Hematopoietic multipotent progenitor cell treated with erythropoietin and hydrocortisone succinate and interleukin-3 and kit ligand, for 17 days (in vitro differentiated cells): Measurements from ENCODE around the gene FBLN7.

Source experiments
- DNase-seq: peaks from one replicate; pipeline ENCODE4 v3.0.0-alpha.2; 2015; ENCODE audit warnings: low spot score

The FBLN7 gene

GRCh38 chr2:112140899-112141625, 2.9 kb downstream of the FBLN7 start:
- DNase-seq: no peak

DNA sequence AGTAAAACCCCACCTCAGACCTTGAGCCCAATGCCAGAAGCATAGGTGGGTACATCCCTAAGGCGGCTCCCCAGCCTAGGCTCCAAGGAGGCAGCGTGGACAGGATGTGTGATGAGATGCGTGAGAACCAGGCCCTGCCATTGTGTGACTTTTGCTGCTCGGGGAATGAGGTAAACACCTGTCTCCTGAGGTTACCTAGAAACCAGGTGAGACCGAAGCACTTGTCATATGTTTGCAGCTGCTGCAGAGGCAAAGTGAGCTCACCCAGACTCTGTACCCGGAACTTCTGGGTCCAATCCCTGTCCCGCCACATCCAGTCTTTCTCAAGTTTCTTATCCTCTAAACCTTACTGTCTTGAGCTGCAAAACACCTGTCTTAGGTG, 3.4 kb downstream of the FBLN7 start:
- no peak for DNase-seq

GRCh38 chr2:112142525-112143078, 4.4 kb downstream of the FBLN7 start:
- no peak for DNase-seq

GRCh38 chr2:112143150-112143549, 5.0 kb downstream of the FBLN7 start:
- DNase-seq: no peak

DNA sequence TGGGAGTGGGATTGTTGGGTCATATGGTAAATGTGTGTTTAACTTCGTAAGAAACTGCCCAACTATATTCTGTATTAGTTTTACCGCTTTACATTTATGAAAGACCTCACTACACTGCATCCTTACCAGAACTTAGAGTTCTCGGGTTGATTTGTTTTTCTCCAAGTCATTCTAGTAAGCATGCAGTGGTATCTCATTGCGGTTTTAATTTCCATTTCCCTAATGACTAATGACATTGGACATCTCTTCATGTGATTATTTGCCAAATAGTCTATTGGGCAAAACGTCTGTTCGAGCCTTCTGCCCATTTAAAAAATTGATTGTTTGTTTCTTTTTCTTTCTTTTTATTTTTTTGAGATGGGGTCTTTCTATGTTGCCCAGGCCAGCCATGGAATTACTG, 6.8 kb downstream of the FBLN7 start:
- no peak for DNase-seq

GRCh38 chr2:112147382-112148168, 9.4 kb downstream of the FBLN7 start:
- DNase-seq: no peak

GRCh38 chr2:112148477-112148876, 10.3 kb downstream of the FBLN7 start:
- no peak for DNase-seq

DNA sequence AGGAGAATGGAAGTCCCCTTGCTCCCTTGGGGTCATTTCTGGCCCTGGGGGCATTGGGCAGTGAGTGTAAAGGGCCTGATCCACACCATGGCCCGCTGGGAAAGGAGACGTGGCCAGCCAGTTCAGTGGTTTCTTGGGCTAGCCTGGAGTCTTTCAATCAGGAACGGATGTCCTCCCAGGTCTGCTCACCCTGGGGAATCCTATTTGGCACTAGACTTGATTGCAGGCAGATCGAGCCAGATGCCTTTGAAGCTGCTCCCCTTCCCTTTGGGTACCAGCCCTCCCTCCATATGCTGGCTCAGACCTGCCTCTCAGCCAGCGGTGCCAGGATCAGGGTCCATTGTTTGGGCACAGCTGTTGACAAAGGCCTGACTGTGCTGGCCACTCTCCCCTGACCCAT, 11.0 kb downstream of the FBLN7 start:
- DNase-seq: no peak

DNA sequence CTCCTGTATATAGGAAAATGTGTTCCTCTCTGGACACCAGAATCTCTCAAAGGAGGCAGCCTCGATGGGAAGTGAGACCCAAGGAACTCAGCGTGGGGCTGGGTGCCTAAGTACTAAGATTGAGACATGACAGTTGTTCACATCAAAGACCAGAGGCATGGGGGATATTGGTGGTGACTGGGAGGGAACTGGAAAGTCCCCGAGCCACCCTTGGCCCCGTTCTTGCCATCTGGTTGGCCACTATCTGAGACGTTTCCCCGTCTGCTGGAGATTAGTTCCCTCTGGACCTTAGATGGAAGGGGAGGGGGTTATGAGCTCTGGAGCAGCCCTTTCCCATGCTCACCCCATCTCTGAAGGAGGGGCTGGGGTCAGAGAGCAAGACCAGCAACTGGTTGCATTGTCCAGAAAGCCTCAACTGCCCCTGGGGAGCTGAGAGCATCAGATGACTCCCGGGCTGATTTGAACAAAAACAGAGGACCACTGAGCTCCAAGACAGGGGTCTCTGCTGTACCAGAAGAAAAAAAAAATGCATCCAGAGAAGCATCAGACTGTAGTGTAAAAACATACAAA, 11.8 kb downstream of the FBLN7 start:
- no peak for DNase-seq

DNA sequence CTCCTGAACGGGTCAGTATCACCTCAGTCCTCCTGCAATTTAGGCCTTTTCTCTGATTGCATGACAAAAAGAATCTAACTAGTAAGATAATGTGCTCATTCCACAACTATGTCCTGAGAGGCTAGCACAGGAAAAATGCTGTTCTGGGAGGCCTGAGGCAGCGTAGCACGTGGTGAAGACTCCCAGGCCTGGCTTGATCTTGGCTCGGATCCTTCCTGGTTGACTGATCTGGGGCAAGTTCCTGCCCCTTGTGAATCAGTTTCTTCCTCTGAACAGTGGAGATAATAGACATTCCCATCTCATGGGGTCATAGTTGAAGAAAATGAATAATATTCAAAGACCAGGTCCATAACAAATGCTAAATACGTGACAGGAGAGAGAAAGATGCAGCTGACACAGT, 12.3 kb downstream of the FBLN7 start:
- DNase-seq: no peak

DNA sequence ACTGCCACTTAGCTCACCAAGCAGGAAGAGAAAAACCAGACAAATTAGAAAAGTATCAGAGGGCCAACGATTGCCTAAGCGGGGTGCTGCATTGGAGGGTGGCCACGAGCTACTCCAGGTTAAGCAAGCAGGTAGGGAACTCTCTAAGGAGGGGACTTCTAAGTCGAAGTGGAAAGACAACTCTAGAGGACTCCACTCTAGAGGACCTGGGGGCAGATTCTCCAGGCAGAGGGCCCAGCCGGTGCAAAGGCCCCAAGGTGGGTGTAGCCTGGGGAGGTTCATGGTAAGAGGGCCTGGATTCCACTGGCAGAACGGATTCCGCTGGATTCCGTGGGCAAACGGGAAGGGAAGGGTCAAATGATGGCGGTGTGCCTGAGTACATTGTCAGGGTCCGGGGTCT, 12.7 kb downstream of the FBLN7 start:
- DNase-seq: no peak

- DNase-seq: no peak
These were observed 13.1 kb downstream of the FBLN7 start for GRCh38 chr2:112151271-112151670.

- no peak for DNase-seq
These were observed 13.7 kb downstream of the FBLN7 start for GRCh38 chr2:112151701-112152440.

- DNase-seq: no peak
These were observed 14.4 kb downstream of the FBLN7 start for GRCh38 chr2:112152476-112153178.

DNA sequence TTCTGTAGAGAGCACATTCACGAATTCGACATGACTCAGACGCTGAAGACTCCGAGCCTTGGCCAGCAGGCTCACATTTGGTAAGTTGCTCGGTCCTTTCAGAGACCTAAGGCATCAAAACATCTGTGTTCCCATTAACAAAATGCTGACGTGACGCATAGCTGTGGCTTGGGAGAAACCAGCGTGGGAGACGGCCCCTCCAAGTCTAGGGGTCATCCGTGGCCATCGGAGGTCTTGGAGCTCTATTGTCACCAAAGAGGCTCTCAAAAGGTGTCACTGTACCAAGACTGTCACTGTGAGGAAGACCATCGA, 14.9 kb downstream of the FBLN7 start:
- DNase-seq: no peak

DNA sequence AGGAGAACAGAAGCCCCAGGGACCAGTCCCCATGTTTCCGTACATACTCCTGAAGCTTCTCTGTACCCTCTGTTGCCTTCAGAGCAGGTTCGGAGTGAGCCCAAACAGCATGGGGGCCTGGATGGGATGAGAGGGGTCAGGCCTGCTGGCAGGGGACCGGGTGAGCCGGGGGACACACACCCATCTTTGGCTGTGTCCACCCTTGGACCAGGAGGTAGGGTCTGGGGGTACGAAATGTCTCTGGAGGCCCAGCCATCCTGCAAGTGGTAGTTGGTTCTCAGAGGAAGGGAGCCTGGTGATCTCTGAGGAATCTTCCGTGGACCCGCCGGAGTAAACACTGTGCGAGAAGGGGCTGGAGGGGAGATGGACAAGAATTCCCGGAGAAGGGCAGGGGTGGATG, 15.3 kb downstream of the FBLN7 start:
- DNase-seq: no peak

DNA sequence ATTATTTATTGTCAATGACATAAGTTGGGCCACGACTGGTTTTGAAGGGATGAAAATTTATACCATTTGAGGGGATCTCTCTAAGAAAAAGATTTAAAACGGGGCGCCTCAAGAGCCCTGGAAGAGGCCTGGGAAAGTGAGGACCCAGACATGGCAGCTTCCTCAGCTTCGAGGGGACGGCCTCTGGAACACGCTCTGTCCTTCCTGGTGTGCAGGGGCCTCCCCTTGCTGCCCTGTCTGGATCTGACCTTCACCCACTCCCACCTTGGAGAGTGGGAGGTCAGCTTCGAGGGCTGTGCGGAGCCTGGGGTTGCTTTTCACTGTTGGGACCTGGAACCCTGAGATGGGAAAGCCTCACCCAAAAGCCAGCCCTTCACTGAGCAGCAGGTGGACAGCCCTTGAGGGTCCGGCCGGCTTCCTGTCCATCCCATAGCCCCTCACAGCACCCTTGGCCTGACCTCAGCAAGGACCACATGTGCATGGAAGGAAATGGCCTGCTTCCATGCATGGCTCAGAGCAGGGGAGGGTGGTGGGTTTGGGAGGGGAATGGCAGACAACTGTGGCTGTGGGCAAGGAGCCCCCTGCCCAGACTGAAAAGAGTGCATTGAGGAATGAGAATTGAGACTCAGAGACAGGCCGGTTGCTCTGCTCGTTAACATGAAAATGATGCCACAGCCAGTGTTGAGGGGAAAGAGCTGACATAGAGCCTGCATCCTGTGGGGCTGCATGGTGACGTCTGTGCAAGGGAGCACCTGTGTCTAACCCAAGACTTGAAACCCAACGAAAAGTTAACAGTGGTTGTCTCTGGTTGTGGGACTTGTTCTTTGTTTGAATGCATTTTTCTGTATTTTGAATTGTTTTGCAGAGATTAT, 16.3 kb downstream of the FBLN7 start:
- no peak for DNase-seq

- no peak for DNase-seq
These were observed 17.4 kb downstream of the FBLN7 start for GRCh38 chr2:112155331-112156151.

- no peak for DNase-seq
These were observed 18.2 kb downstream of the FBLN7 start for GRCh38 chr2:112156152-112156986.
